GM04503 (cell line): ENCODE measurements around the gene NFKBIA.
"Not testable (repeated sequence)": the region's sequence is repeated elsewhere in the genome, so short reads cannot be mapped to it uniquely, and the experiment has no call there.

Source experiments
- DNase-seq: peaks from one replicate; pipeline ENCODE4 v3.0.0-alpha.2; 2012; ENCODE audit warnings: low read depth

Gene NFKBIA

GRCh38 chr14:35404449-35405303 lies at the start of gene NFKBIA:
NFKBIA (minus strand) TSS chr14:35404749; CDS start chr14:35404644, 105 bp downstream.
- no peak for DNase-seq

GRCh38 chr14:35446450-35446849 lies 41.9 kb upstream of the NFKBIA start:
- DNase-seq, result no peak

- no peak for DNase-seq
Observed at GRCh38 chr14:35444104-35444503, 39.6 kb upstream of the NFKBIA start.

GRCh38 chr14:35441160-35441559 lies 36.6 kb upstream of the NFKBIA start:
- no peak for DNase-seq

GRCh38 chr14:35438910-35439713 lies 34.6 kb upstream of the NFKBIA start:
- no peak for DNase-seq

- not testable (repeated sequence) for DNase-seq
Observed at GRCh38 chr14:35438492-35438891, 33.9 kb upstream of the NFKBIA start.

- no peak for DNase-seq
Observed at GRCh38 chr14:35435177-35435576, 30.6 kb upstream of the NFKBIA start.

GRCh38 chr14:35433826-35434225 lies 29.3 kb upstream of the NFKBIA start:
- DNase-seq, result no peak

- no peak for DNase-seq
Observed at GRCh38 chr14:35430459-35431199, 26.1 kb upstream of the NFKBIA start.

GRCh38 chr14:35429951-35430350 lies 25.4 kb upstream of the NFKBIA start:
- no peak for DNase-seq

- no peak for DNase-seq
Observed at GRCh38 chr14:35425850-35426249, 21.3 kb upstream of the NFKBIA start.

GRCh38 chr14:35423621-35424020 lies 19.1 kb upstream of the NFKBIA start:
- DNase-seq, result no peak

- peak; percentile 61 for DNase-seq
Observed at GRCh38 chr14:35420036-35420811, 15.7 kb upstream of the NFKBIA start.

- DNase-seq, result no peak
Observed at GRCh38 chr14:35419429-35419841, 14.9 kb upstream of the NFKBIA start.

GRCh38 chr14:35418093-35418492 lies 13.5 kb upstream of the NFKBIA start:
- no peak for DNase-seq

- no peak for DNase-seq
Observed at GRCh38 chr14:35416108-35416750, 11.7 kb upstream of the NFKBIA start.

- no peak for DNase-seq
Observed at GRCh38 chr14:35414365-35414764, 9.8 kb upstream of the NFKBIA start.

GRCh38 chr14:35412272-35413056 lies 7.9 kb upstream of the NFKBIA start:
- DNase-seq, result no peak

- DNase-seq, result no peak
Observed at GRCh38 chr14:35410858-35411257, 6.3 kb upstream of the NFKBIA start.

GRCh38 chr14:35409595-35409994 lies 5.0 kb upstream of the NFKBIA start:
- DNase-seq, result no peak
